Measurements from ENCODE around the gene SFSWAP.

DNA sequence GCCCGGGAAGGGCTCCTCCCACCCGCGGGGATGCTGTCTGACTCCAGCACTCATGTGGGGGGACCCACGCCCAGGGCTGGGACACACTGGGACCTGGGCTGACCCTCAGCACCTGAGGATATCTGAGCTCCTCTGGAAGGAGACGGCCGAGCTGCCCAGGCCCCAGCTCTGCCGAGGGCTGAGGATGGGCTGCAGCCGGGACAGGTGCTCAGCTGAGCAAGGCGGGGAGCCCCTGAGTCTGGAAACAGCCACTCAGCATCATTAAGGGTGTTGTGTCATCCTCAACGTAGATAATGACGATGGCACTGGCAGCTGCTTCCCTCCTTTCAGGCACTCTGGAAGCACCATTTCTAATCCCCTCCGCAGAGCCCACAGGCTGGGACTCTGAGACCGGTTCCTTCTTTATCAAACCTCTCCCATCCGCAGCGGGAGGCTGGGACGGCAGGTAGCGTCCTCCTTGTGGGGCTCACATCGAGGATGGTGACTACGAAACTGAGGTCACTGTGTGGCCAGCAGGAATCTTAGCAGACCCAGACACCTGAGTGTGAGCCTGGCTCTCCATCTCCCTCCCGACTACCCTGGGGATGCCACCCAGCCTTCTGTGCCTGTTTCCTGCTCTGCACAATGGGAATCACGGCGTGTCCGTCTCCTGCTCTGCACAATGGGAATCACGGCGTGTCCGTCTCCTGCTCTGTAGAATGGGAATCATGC is 26.7 kb upstream of the SFSWAP start:
- TF ChIP-seq POLR2AphosphoS5 (IDR thresholded peaks at IDR 0.05; ENCODE audit: low read depth, low read length) (no peak), SIN3A (IDR thresholded peaks at IDR 0.05; ENCODE audit: borderline replicate concordance, insufficient read depth, low read length) (no peak), TAF1 (IDR thresholded peaks at IDR 0.05; ENCODE audit: borderline replicate concordance, insufficient read depth, low read length) (no peak), FOXP2 (optimal IDR thresholded peaks at IDR 0.05; ENCODE audit: borderline replicate concordance, extremely low read depth, extremely low read length, insufficient read depth) (no peak)
- TF ChIP-seq, protein P1, sequence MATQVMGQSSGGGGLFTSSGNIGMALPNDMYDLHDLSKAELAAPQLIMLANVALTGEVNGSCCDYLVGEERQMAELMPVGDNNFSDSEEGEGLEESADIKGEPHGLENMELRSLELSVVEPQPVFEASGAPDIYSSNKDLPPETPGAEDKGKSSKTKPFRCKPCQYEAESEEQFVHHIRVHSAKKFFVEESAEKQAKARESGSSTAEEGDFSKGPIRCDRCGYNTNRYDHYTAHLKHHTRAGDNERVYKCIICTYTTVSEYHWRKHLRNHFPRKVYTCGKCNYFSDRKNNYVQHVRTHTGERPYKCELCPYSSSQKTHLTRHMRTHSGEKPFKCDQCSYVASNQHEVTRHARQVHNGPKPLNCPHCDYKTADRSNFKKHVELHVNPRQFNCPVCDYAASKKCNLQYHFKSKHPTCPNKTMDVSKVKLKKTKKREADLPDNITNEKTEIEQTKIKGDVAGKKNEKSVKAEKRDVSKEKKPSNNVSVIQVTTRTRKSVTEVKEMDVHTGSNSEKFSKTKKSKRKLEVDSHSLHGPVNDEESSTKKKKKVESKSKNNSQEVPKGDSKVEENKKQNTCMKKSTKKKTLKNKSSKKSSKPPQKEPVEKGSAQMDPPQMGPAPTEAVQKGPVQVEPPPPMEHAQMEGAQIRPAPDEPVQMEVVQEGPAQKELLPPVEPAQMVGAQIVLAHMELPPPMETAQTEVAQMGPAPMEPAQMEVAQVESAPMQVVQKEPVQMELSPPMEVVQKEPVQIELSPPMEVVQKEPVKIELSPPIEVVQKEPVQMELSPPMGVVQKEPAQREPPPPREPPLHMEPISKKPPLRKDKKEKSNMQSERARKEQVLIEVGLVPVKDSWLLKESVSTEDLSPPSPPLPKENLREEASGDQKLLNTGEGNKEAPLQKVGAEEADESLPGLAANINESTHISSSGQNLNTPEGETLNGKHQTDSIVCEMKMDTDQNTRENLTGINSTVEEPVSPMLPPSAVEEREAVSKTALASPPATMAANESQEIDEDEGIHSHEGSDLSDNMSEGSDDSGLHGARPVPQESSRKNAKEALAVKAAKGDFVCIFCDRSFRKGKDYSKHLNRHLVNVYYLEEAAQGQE (IDR thresholded peaks at IDR 0.05; ENCODE audit: insufficient read depth in 1 of 2, low read depth in 2 of 2, low read length in 2 of 2), result no peak
